Right atrium auricular region (tissue), 2 donors: ENCODE measurements around the gene CFAP68. TPM values are rescaled to one million over a fixed set of nuclear protein-coding genes. Genes with fewer than 3 reads are reported as not detected.

Experiments used
- DNase-seq: peaks from one replicate; pipeline ENCODE4 v3.0.0-alpha.2; 2019; ENCODE audit warnings: low spot score
- H3K27ac ChIP-seq, 2 donors: fragments of 200-600 bp; sonication (generic); 1 replicate in 1 of 2; 2 replicates in 1 of 2; pipeline ENCODE4 v1.5.1; 2016 to 2019
- H3K27me3 ChIP-seq, 2 donors: fragments of 200-600 bp; sonication (generic); one replicate each; pipeline versions ENCODE4 v1.5.1 to v1.6.0; 2017 to 2019
- H3K36me3 ChIP-seq: fragments of 200-600 bp; sonication (generic); one replicate; pipeline ENCODE4 v1.5.1; 2016
- H3K4me1 ChIP-seq, 2 donors: fragments of 200-600 bp; sonication (generic); one replicate each; pipeline versions ENCODE4 v1.5.1 to v1.6.0; 2017 to 2019
- H3K4me3 ChIP-seq, 2 donors: fragments of 200-600 bp; sonication (generic); 1 replicate in 1 of 2; 2 replicates in 1 of 2; pipeline ENCODE4 v1.5.1; 2017 to 2019; ENCODE audit warnings: mild to moderate bottlenecking in 1 of 2, moderate library complexity in 1 of 2
- H3K9me3 ChIP-seq, 2 donors: fragments of 200-600 bp; sonication (generic); one replicate each; pipeline ENCODE4 v1.5.1; 2019
- CTCF ChIP-seq, 2 donors: fragments of 200-600 bp; sonication (generic); IDR thresholded peaks; one replicate each; pipeline ENCODE4 v1.5.1; 2019; ENCODE audit warnings: antibody characterized with exemption in 2 of 2
- total RNA-seq, 2 donors: library from RNA; depleted of rRNA; stranded (reverse); fragments of >200 nt; gene quantifications; one replicate each; pipeline ENCODE4 v1.1.0, GENCODE V29; 2016

Gene CFAP68
- total RNA-seq, 2 donors from 2014 or later, result 27.7 to 40.9 TPM

GRCh38 chr11:111843661-111844060, 35.7 kb upstream of the CFAP68 start:
- Histone ChIP-seq H3K4me1 (no peaks in the 10 kb centered on the region), H3K4me3 (no peak overlapping the region), H3K9me3 (no peaks in the 10 kb centered on the region), H3K27ac (no peak overlapping the region), H3K27me3 (no peaks in the 10 kb centered on the region), H3K36me3 (peaks cover 25% of the 10 kb centered on the region)
- no peak for TF ChIP-seq CTCF (IDR thresholded peaks at IDR 0.05)
- no peak for DNase-seq

GRCh38 chr11:111845276-111846028, 33.9 kb upstream of the CFAP68 start:
- Histone ChIP-seq H3K27me3 (no peaks in the 10 kb centered on the region), H3K9me3 (no peaks in the 10 kb centered on the region), H3K36me3 (peaks cover 33% of the 10 kb centered on the region), H3K4me1 (no peaks in the 10 kb centered on the region), H3K27ac (no peak overlapping the region), H3K4me3 (no peak overlapping the region)
- no peak for DNase-seq
- TF ChIP-seq CTCF (IDR thresholded peaks at IDR 0.05), result no peak

GRCh38 chr11:111846063-111846462, 33.3 kb upstream of the CFAP68 start:
- no peaks in the 10 kb centered on the region for H3K4me1 ChIP-seq
- H3K27me3 ChIP-seq, result no peaks in the 10 kb centered on the region
- no peak overlapping the region for H3K27ac ChIP-seq
- no peak overlapping the region for H3K4me3 ChIP-seq
- no peak for TF ChIP-seq CTCF (IDR thresholded peaks at IDR 0.05)
- H3K9me3 ChIP-seq, result no peaks in the 10 kb centered on the region
- H3K36me3 ChIP-seq, result peaks cover 39% of the 10 kb centered on the region
- DNase-seq, result no peak

- TF ChIP-seq CTCF (IDR thresholded peaks at IDR 0.05), result no peak
- Histone ChIP-seq H3K36me3 (peaks cover 43% of the 10 kb centered on the region), H3K9me3 (no peaks in the 10 kb centered on the region), H3K27me3 (no peaks in the 10 kb centered on the region), H3K4me1 (no peaks in the 10 kb centered on the region), H3K27ac (no peak overlapping the region), H3K4me3 (no peak overlapping the region)
- no peak for DNase-seq
Observed at GRCh38 chr11:111846636-111847035, 32.7 kb upstream of the CFAP68 start.

GRCh38 chr11:111849631-111850030, 29.7 kb upstream of the CFAP68 start:
- Histone ChIP-seq H3K36me3 (peaks cover 51% of the 10 kb centered on the region), H3K4me3 (no peak overlapping the region), H3K4me1 (no peaks in the 10 kb centered on the region), H3K9me3 (no peaks in the 10 kb centered on the region), H3K27me3 (no peaks in the 10 kb centered on the region), H3K27ac (no peak overlapping the region)
- DNase-seq, result no peak
- no peak for TF ChIP-seq CTCF (IDR thresholded peaks at IDR 0.05)

GRCh38 chr11:111851067-111851466, 28.3 kb upstream of the CFAP68 start:
- Histone ChIP-seq H3K36me3 (peaks cover 51% of the 10 kb centered on the region), H3K27me3 (no peaks in the 10 kb centered on the region), H3K9me3 (no peaks in the 10 kb centered on the region), H3K4me1 (no peaks in the 10 kb centered on the region), H3K27ac (no peak overlapping the region), H3K4me3 (no peak overlapping the region)
- no peak for TF ChIP-seq CTCF (IDR thresholded peaks at IDR 0.05)
- DNase-seq, result no peak
